ENCODE measurements around the gene GLIS1.

DNA sequence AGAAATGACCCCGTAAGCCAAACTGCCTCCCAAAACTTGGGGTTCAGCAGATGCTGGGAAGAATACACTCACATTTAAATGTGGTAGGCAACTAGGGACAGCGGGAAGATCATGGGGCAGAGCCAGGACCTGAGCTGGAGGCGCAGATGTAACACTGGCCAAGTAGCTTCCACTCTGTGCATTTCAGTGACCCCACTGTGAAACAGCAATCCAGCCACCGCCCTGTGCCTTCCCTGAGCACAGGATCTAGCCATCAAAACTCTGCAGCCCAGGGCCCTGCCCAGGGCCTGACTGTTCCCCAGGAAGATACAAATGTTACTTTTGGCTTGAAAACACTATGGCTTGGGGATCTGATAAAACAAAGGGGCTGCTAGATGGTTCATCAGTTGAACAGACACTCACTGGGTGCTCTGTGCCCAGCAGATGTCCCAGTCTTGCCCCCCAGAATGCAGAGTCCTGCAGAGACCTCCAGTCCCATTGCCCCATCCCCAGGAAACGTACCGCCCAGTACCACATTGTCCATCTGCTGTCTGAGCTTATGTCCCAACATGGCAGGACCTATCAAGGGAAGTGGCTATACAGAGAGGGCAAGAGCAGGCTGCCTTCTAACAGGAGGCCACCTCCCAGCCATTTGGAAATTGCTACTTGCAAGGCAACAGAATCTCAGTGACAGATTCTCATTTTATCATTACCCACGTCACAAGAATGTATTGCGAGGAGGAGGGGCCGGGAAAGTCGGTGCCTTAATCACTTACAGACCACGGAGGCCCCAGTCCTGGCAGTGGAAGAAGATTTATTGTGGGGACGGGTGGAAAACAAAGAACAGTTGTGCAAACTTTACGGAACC, 155.7 kb downstream of the GLIS1 start:
- TF ChIP-seq, protein P1, sequence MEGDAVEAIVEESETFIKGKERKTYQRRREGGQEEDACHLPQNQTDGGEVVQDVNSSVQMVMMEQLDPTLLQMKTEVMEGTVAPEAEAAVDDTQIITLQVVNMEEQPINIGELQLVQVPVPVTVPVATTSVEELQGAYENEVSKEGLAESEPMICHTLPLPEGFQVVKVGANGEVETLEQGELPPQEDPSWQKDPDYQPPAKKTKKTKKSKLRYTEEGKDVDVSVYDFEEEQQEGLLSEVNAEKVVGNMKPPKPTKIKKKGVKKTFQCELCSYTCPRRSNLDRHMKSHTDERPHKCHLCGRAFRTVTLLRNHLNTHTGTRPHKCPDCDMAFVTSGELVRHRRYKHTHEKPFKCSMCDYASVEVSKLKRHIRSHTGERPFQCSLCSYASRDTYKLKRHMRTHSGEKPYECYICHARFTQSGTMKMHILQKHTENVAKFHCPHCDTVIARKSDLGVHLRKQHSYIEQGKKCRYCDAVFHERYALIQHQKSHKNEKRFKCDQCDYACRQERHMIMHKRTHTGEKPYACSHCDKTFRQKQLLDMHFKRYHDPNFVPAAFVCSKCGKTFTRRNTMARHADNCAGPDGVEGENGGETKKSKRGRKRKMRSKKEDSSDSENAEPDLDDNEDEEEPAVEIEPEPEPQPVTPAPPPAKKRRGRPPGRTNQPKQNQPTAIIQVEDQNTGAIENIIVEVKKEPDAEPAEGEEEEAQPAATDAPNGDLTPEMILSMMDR (conservative IDR thresholded peaks at IDR 0.05), result no peak
- TF ChIP-seq ZFX (IDR thresholded peaks at IDR 0.05), result no peak
